Uterus (tissue), 4 donors: Measurements from ENCODE around the gene LRP8. TPM values are rescaled to one million over a fixed set of nuclear protein-coding genes. Genes with fewer than 3 reads are reported as not detected.

Experiments
- DNase-seq, 2 donors: peaks; one replicate each; pipeline ENCODE4 v3.0.0-alpha.2; 2019 to 2020
- H3K27ac ChIP-seq, 2 donors: fragments of 200-600 bp; sonication (generic); 1 replicate in 1 of 2; 2 replicates in 1 of 2; pipeline ENCODE4 v1.5.1; 2016 to 2018
- H3K27me3 ChIP-seq, 2 donors: fragments of 200-600 bp; sonication (generic); one replicate each; pipeline ENCODE4 v1.5.1; 2018 to 2019; ENCODE audit warnings: control low read depth in 1 of 2
- H3K36me3 ChIP-seq, 2 donors: fragments of 200-600 bp; sonication (generic); one replicate each; pipeline ENCODE4 v1.5.1; 2019; ENCODE audit warnings: control low read depth in 1 of 2
- H3K4me1 ChIP-seq, 2 donors: fragments of 200-600 bp; sonication (generic); one replicate each; pipeline ENCODE4 v1.5.1; 2018 to 2019; ENCODE audit warnings: control low read depth in 1 of 2
- H3K4me3 ChIP-seq, 2 donors: fragments of 200-600 bp; sonication (generic); 1 replicate in 1 of 2; 2 replicates in 1 of 2; pipeline ENCODE4 v1.5.1; 2018 to 2019; ENCODE audit warnings: mild to moderate bottlenecking in 1 of 2
- H3K9me3 ChIP-seq, 2 donors: fragments of 200-600 bp; sonication (generic); one replicate each; pipeline ENCODE4 v1.5.1; 2019; ENCODE audit warnings: control low read depth in 1 of 2
- CTCF ChIP-seq, 4 experiments: fragments of 200-600 bp in 2 of 4; fragments of 450-650 bp in 2 of 4; sonication (generic) in 2 of 4; IDR thresholded peaks; one replicate each; pipeline ENCODE4 v1.5.1; 2016 to 2019; ENCODE audit warnings: antibody characterized with exemption in 4 of 4, mild to moderate bottlenecking in 2 of 4, moderate library complexity in 1 of 4
- POLR2A ChIP-seq, 2 donors: fragments of 450-650 bp; IDR thresholded peaks; one replicate each; pipeline ENCODE4 v1.6.1; 2016; ENCODE audit warnings: antibody characterized with exemption in 2 of 2, mild to moderate bottlenecking in 1 of 2, moderate library complexity in 1 of 2
- intact Hi-C: fragments of 100-400 bp; cut with DNase I; formaldehyde crosslinking; loops from one replicate; pipeline ENCODE4 v1.15.1; 2023; ENCODE audit warnings: low total_unique reads
- total RNA-seq, 4 donors: library from RNA; depleted of rRNA in 3 of 4; stranded (reverse); fragments of >200 nt in 3 of 4; gene quantifications; one replicate each; pipeline versions ENCODE4 v1.1.0 to v1.2.4, GENCODE V29; 2014 to 2023
- donor health status: DM: yes; HTN: yes; CAD: no.

The LRP8 gene
- total RNA-seq, 4 donors from 2014 or later = 1.5 to 15.3 (median 8.5) TPM

DNA sequence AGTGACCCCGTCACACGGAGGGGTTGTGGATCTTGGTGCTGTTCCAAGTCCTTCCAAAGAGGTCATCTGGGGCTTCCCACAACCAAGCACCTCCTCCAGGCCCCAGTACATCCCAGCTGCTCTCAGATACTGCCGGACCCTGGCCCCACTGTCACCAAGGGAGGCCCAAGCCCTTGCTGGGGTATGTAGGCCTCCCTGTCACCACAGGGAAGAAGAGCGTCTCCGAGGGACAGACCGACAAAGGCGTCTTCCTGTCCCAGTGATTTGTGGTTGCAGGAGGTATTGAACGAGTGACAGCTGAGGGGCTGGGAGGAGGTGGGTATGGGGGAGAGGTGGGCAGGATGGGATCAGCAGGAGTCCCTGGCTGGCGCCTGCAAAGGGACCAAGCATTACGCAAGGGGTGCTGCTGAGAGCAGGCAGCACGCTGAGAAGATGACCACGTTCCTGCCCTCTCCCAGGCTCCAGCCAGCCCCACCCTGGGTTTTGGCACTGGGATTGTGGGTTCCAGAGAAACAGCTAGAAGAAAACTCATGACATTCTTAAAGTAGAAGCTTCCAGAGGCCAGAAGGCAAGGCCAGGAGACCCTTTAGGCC lies 29.7 kb downstream of the LRP8 start:
- TF ChIP-seq POLR2A (IDR thresholded peaks at IDR 0.05) (no peak), CTCF (IDR thresholded peaks at IDR 0.05) (no peak)
- no peak for DNase-seq
- Histone ChIP-seq H3K27me3 (no peaks in the 10 kb centered on the region), H3K27ac (no peak overlapping the region), H3K9me3 (no peaks in the 10 kb centered on the region), H3K36me3 (no peaks in the 10 kb centered on the region), H3K4me1 (no peaks in the 10 kb centered on the region), H3K4me3 (no peak overlapping the region)
- intact Hi-C loops = no loop called here

GRCh38 chr1:53297195-53297594 lies 30.7 kb downstream of the LRP8 start:
- Histone ChIP-seq H3K27me3 (no peaks in the 10 kb centered on the region), H3K27ac (no peak overlapping the region), H3K9me3 (no peaks in the 10 kb centered on the region), H3K4me3 (no peak overlapping the region), H3K36me3 (no peaks in the 10 kb centered on the region), H3K4me1 (no peaks in the 10 kb centered on the region)
- no peak for DNase-seq
- TF ChIP-seq POLR2A (IDR thresholded peaks at IDR 0.05) (no peak), CTCF (IDR thresholded peaks at IDR 0.05) (no peak)
- intact Hi-C loops = no loop called here

GRCh38 chr1:53296117-53296749 lies 31.6 kb downstream of the LRP8 start:
- H3K27ac ChIP-seq = no peak overlapping the region
- no peaks in the 10 kb centered on the region for H3K4me1 ChIP-seq
- intact Hi-C loops = no loop called here
- no peaks in the 10 kb centered on the region for H3K27me3 ChIP-seq
- DNase-seq = no peak
- H3K9me3 ChIP-seq = no peaks in the 10 kb centered on the region
- no peaks in the 10 kb centered on the region for H3K36me3 ChIP-seq
- no peak overlapping the region for H3K4me3 ChIP-seq
- TF ChIP-seq POLR2A (IDR thresholded peaks at IDR 0.05) = no peak
- no peak for TF ChIP-seq CTCF (IDR thresholded peaks at IDR 0.05)

- Histone ChIP-seq H3K4me1 (no peaks in the 10 kb centered on the region), H3K36me3 (no peaks in the 10 kb centered on the region), H3K27ac (no peak overlapping the region), H3K4me3 (no peak overlapping the region), H3K9me3 (no peaks in the 10 kb centered on the region), H3K27me3 (no peaks in the 10 kb centered on the region)
- TF ChIP-seq CTCF (IDR thresholded peaks at IDR 0.05) (no peak), POLR2A (IDR thresholded peaks at IDR 0.05) (no peak)
- intact Hi-C loops = no loop called here
- no peak for DNase-seq
Measured at GRCh38 chr1:53295726-53296116, 32.1 kb downstream of the LRP8 start.

DNA sequence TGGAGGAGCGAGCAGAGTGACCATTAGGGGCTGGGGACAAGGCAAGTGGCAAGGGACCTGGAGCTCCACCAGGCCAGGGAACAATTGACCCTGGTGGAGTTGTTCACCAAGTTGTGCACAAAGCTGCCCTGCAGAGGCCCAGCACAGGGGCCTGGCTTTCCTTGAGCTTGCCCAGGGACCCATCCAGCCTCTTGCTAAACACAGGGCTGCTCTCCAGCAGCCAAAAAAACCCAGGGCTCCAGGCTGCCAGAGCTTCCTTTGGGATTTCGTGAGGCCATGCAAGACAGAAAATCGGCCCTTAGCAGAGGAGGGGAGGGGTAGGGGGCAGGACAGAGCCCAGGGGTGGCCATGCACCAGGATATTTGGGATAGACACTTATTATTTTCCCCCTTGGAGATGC lies 32.6 kb downstream of the LRP8 start:
- Histone ChIP-seq H3K36me3 (no peaks in the 10 kb centered on the region), H3K4me3 (no peak overlapping the region), H3K27ac (no peak overlapping the region), H3K27me3 (no peaks in the 10 kb centered on the region), H3K9me3 (no peaks in the 10 kb centered on the region), H3K4me1 (no peaks in the 10 kb centered on the region)
- TF ChIP-seq CTCF (IDR thresholded peaks at IDR 0.05) = no peak
- TF ChIP-seq POLR2A (IDR thresholded peaks at IDR 0.05) = no peak
- no peak for DNase-seq
- intact Hi-C loops = no loop called here
